ENCODE measurements around the gene FRMPD4.

FRMPD4 gene

GRCh38 chrX:12396584-12396983 is 258.3 kb downstream of the FRMPD4 start:
- no peak for ATAC-seq
- TF ChIP-seq ESRRG (CRISPR knock-in tag; IDR thresholded peaks at IDR 0.05) (no peak), ZNF565 (CRISPR knock-in tag; conservative IDR thresholded peaks at IDR 0.05; ENCODE audit: low read depth) (no peak), TSHZ2 (CRISPR knock-in tag; IDR thresholded peaks at IDR 0.05) (no peak), OSR1 (CRISPR knock-in tag; IDR thresholded peaks at IDR 0.05) (no peak), ZNF70 (CRISPR knock-in tag; IDR thresholded peaks at IDR 0.05) (no peak), CREB5 (CRISPR knock-in tag; IDR thresholded peaks at IDR 0.05; ENCODE audit: low read depth) (no peak), RARB (CRISPR knock-in tag; IDR thresholded peaks at IDR 0.05) (no peak), ZNF8 (CRISPR knock-in tag; IDR thresholded peaks at IDR 0.05) (no peak), PATZ1 (CRISPR knock-in tag; IDR thresholded peaks at IDR 0.05; ENCODE audit: borderline replicate concordance) (no peak), ZFP3 (CRISPR knock-in tag; IDR thresholded peaks at IDR 0.05) (no peak), ZC3H10 (CRISPR knock-in tag; IDR thresholded peaks at IDR 0.05) (no peak), SNAI2 (CRISPR knock-in tag; IDR thresholded peaks at IDR 0.05) (no peak), GLIS3 (CRISPR knock-in tag; IDR thresholded peaks at IDR 0.05) (no peak), TCF4 (CRISPR knock-in tag; IDR thresholded peaks at IDR 0.05; ENCODE audit: borderline replicate concordance) (no peak), ARNTL (CRISPR knock-in tag; IDR thresholded peaks at IDR 0.05; ENCODE audit: borderline replicate concordance, low read depth) (no peak), CSRNP3 (CRISPR knock-in tag; IDR thresholded peaks at IDR 0.05) (no peak)

GRCh38 chrX:12400218-12400617 is 261.9 kb downstream of the FRMPD4 start:
- no peak for ATAC-seq
- TF ChIP-seq POU6F1 (CRISPR knock-in tag; IDR thresholded peaks at IDR 0.05; ENCODE audit: borderline replicate concordance, low read depth) (no peak), PATZ1 (CRISPR knock-in tag; IDR thresholded peaks at IDR 0.05; ENCODE audit: borderline replicate concordance) (no peak), ZNF565 (CRISPR knock-in tag; conservative IDR thresholded peaks at IDR 0.05; ENCODE audit: low read depth) (no peak)

- TF ChIP-seq ARNTL (CRISPR knock-in tag; IDR thresholded peaks at IDR 0.05; ENCODE audit: borderline replicate concordance, low read depth): no peak
- TF ChIP-seq CSRNP3 (CRISPR knock-in tag; IDR thresholded peaks at IDR 0.05): no peak
- no peak for TF ChIP-seq TSHZ2 (CRISPR knock-in tag; IDR thresholded peaks at IDR 0.05)
- TF ChIP-seq ZFP3 (CRISPR knock-in tag; IDR thresholded peaks at IDR 0.05): no peak
- no peak for TF ChIP-seq PPARA (CRISPR knock-in tag; IDR thresholded peaks at IDR 0.05; ENCODE audit: borderline replicate concordance)
- TF ChIP-seq ZNF8 (CRISPR knock-in tag; IDR thresholded peaks at IDR 0.05): no peak
- TF ChIP-seq SNAI2 (CRISPR knock-in tag; IDR thresholded peaks at IDR 0.05): no peak
- TF ChIP-seq PATZ1 (CRISPR knock-in tag; IDR thresholded peaks at IDR 0.05; ENCODE audit: borderline replicate concordance): no peak
- ATAC-seq: no peak
Observed at GRCh38 chrX:12401252-12401651, 263.0 kb downstream of the FRMPD4 start.

Data from SK-N-SH treated with all-trans-retinoic acid at 6 μM for 48 hours (cell line).